Activated T-cell treated with anti-CD3 and anti-CD28 coated beads for 1 hour (primary cell): ENCODE results near the gene ZBTB16.

Experiments
- DNase-seq: peaks from one replicate; pipeline ENCODE4 v3.0.0-alpha.2; 2020; ENCODE audit warnings: low read depth

ZBTB16 gene

GRCh38 chr11:114187173-114187572 lies 127.7 kb downstream of the ZBTB16 start:
- no peak for DNase-seq

DNA sequence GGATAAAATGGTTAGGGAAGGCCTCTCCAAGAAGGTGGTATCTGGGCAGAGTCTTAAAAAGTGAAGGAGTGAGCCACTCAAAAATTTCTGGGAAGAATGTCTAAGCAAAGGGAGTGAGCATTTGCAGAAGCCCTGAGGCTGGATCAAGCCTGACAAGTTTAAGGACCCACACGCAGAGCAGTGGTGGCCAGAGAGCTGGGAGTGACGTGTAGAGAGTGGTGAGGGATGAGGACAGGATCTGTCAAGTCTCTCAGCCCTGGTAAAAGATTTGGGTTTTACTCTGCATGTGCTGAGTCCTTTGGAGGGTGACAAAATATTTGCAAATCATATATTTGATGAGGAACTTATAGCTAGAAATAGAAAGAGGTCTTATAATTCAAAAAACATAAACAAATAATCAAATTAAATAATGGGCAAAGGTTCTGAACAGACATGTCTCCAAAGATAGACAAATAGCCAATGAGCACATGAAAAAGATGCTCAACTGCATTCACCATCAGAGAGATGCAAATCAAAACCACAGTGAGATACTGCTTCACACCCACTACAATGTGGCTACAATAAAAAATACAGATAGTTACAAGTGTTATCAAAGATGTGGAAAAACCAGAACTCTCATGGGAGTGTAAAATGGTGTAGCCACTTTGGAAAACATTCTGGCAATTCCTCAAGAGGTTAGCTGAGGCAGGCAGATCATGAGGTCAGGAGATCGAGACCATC lies 129.5 kb downstream of the ZBTB16 start:
- no peak for DNase-seq

GRCh38 chr11:114190630-114191029 lies 131.1 kb downstream of the ZBTB16 start:
- no peak for DNase-seq

GRCh38 chr11:114191893-114192292 lies 132.4 kb downstream of the ZBTB16 start:
- no peak for DNase-seq

GRCh38 chr11:114192841-114193389 lies 133.4 kb downstream of the ZBTB16 start:
- DNase-seq: no peak

DNA sequence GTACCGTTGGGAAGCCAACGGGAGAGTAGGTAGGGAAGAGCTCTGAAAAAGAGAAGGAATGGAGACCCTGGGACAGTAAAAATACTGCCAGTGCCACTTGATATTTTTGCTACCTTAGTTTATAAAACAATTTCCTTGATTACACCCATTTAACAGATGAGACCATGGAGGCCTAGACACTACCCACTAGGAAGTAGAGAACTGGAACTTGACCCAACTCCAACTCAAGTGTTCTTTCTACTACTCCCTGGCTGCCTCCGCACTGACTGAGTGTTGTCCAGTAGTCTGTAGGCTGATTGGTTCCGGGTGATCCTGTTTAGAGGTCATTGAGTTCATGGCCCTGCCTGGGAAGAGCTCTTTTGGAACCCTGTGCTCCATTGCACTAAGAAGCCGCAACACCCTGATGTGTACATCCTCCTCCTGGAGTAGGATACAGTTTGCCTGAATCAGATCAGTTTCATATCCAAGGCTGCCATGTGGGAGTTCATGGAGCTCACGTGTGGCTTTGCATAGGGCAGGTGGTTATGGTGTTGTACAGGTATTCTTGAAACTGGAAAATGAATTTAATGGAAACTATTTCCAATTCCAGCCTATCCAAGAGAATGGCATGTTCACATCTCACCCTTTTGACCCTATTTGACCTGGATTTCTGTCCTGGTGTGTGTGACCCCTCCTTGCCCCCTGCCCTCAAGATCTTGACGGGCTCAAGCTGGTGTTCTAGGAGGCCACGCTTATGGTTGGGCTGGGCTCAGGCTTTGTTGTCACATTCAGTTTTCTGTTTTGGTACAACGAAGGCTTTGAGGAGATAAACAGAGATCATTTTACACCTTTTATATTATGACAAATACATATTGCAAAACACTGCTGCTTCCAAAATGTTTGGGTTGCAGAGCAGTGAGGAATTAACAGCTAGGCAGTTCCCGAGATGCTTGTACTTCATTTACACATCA lies 134.5 kb downstream of the ZBTB16 start:
- DNase-seq: no peak

GRCh38 chr11:114194702-114195101 lies 135.2 kb downstream of the ZBTB16 start:
- no peak for DNase-seq

GRCh38 chr11:114195151-114195550 lies 135.6 kb downstream of the ZBTB16 start:
- no peak for DNase-seq

GRCh38 chr11:114195981-114196731 lies 136.6 kb downstream of the ZBTB16 start:
- no peak for DNase-seq

GRCh38 chr11:114196997-114197703 lies 137.6 kb downstream of the ZBTB16 start:
- no peak for DNase-seq

DNA sequence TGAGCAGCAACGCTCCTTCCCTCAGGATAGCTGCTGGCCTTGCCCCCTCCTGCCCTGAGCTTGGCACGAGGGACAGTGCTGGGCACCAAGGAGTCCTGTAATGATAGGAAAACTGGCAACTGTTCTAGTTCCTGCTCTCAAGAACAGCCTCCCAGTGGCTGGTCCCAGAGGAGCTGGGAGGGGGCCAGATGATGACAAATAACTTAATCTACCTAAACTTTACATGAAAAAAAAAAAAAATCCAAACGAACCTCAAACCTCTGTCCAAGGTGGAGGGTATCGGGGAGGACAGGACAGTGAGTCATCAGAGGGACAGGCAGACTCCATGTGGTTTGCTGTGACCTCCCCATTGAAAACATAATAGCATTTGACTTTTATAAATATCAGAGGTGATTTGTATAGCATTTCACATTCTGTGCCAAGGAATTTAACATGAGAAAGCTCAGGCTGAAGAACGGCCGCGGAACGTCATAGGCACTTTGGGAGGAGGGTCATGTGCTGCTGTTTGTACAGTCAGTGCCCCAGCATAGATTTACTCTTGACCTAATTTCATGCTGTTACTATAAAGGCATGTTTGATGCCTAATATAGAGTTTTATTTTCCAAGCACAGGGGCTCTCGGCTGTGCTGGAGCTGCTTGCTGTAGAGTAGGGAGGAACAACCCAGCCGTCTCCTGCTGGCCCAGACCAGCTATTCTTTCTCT lies 138.4 kb downstream of the ZBTB16 start:
- no peak for DNase-seq

GRCh38 chr11:114199051-114199450 lies 139.5 kb downstream of the ZBTB16 start:
- no peak for DNase-seq

DNA sequence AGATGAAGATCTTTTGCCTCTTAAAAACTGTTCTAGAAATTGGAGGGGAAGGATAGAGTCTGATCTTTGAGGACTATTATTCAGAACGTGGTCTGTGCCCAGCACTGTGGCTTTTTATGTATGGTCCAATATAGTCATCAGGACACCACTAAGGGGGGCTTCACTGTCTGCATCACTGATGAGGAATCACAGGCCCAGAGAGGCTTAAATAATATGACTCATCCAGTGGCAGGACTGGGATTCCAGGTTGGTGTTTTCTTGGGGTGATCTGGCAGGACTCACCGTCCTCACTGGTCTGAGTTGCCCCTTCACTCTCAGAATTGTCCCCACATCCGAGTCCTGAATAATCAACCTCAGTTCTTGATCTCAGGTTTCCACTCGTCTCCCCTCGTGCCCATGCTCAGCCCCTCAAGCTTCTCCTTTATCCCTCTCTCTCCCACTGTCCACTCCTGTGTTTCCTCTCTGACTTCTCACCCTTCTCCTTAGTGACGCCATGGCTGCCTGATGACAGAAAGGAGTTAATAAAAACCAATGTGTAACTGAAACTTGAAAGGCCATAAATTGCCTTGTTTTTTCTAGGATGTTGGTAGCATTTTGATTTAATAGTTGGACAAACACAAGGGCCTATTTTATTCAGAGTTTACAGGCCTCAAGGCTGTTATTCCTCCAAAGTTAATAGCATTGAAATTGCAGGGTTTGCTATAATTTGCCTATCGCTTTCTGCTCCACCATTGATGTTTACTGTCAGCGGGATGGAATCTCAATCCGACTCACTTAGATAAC lies 141.0 kb downstream of the ZBTB16 start:
- DNase-seq: no peak

DNA sequence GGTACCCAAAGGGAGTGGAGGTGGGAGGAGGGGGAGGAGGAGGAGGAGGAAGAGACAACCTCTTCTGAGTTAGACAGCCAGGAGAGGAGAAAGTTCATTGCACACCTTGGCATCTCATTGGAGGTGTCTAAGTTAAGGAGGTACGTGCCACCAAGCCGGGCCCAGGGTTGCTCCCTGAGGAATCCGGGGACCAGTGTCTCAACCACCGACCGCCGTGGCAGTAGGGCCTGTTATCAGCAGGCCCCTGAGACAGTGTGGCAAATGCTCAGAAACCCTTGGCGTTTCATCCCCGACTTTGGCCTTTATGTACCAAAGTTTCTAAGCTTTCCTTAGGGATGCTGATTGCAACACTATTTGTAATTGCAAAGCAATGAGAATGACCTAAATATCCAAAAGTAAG lies 141.7 kb downstream of the ZBTB16 start:
- DNase-seq: no peak

- DNase-seq: no peak
Measured at GRCh38 chr11:114202011-114202609, 142.6 kb downstream of the ZBTB16 start.

GRCh38 chr11:114207096-114207495 lies 147.6 kb downstream of the ZBTB16 start:
- DNase-seq: no peak

DNA sequence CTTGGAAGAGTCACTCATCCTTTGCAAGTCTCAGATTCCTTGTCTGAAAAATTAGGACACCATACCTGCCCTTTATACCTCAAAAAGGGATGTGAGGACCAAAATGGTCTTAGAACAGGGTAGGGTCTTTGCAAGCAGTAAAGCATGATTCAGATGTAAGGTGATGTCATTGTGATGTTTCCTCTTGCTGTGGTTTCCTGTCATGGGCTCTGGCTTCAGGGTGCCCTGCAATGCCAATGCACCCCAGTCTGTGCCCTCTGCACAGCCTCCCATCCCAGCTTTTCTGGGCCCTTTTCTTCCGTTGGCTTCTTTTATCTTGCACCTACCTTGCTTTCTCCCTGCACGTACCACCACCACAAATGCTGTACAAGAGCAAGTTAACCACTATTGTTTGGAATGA lies 148.9 kb downstream of the ZBTB16 start:
- DNase-seq: peak; percentile 8

GRCh38 chr11:114209343-114209742 lies 149.8 kb downstream of the ZBTB16 start:
- DNase-seq: no peak

DNA sequence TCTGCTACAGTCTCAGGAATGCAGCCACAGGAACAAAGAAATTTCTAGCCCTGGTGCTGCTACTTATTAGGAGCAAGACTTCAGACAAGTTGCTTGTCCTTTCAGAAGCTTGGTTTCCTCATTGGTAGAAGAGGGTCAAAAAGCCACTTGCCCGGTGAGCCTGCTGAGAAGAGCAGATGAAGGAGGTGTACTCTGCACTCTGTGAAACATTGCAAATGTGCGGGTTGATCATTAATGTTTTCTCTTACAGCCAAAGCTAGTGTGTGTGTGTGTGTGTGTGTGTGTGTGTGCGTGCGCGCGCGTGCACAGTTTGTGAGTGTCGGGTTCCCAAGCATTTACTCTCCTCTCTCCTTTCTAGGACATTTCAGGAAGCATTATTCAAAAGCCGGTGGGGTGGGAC lies 150.4 kb downstream of the ZBTB16 start:
- no peak for DNase-seq
